Loucy (cell line): ENCODE results near the gene EIF4G3.

Experiments
- H2AFZ ChIP-seq: fragments of 200-600 bp; sonication (generic); 2 replicates; pipeline ENCODE4 v1.6.0; 2016; ENCODE audit warnings: antibody characterized with exemption, mild to moderate bottlenecking, low read length, moderate library complexity
- H3F3A ChIP-seq: fragments of 200-600 bp; 2 replicates; pipeline ENCODE4 v1.6.0; 2016; ENCODE audit warnings: antibody characterized with exemption, low read depth, mild to moderate bottlenecking
- H3K27me3 ChIP-seq: fragments of 200-600 bp; sonication (generic); 2 replicates; pipeline ENCODE4 v1.6.1; 2014; ENCODE audit warnings: low read length, mild to moderate bottlenecking; ENCODE audit not compliant: insufficient read depth, poor library complexity, severe bottlenecking
- H3K36me3 ChIP-seq: fragments of 200-600 bp; sonication (generic); 2 replicates; pipeline ENCODE4 v1.6.1; 2016; ENCODE audit warnings: low read length; ENCODE audit not compliant: insufficient read depth
- H3K4me1 ChIP-seq: fragments of 200-600 bp; sonication (generic); 2 replicates; pipeline ENCODE4 v1.5.1; 2014; ENCODE audit warnings: low read length, mild to moderate bottlenecking; ENCODE audit not compliant: insufficient read depth, poor library complexity, severe bottlenecking
- H3K4me2 ChIP-seq: fragments of 200-600 bp; sonication (generic); 2 replicates; pipeline ENCODE4 v1.6.0; 2014; ENCODE audit warnings: antibody characterized with exemption, low read length, low read depth, mild to moderate bottlenecking; ENCODE audit not compliant: poor library complexity, severe bottlenecking
- H3K4me3 ChIP-seq: fragments of 200-600 bp; sonication (generic); 2 replicates; pipeline ENCODE4 v1.5.1; 2014; ENCODE audit warnings: low read length, mild to moderate bottlenecking, mixed read lengths; ENCODE audit not compliant: poor library complexity, severe bottlenecking
- H3K79me2 ChIP-seq: fragments of 200-600 bp; sonication (generic); 2 replicates; pipeline ENCODE4 v1.6.1; 2014; ENCODE audit warnings: low read length; ENCODE audit not compliant: insufficient read depth
- H3K9ac ChIP-seq: fragments of 200-600 bp; sonication (generic); 2 replicates; pipeline ENCODE4 v1.6.0; 2014; ENCODE audit warnings: mild to moderate bottlenecking, low read depth, low read length, moderate library complexity; ENCODE audit not compliant: poor library complexity, severe bottlenecking
- H3K9me2 ChIP-seq: fragments of 200-600 bp; sonication (generic); replicated peaks from 2 replicates; pipeline ENCODE4 v1.6.1; 2016; ENCODE audit warnings: low read depth, low read length, mixed read lengths
- H3K9me3 ChIP-seq: fragments of 200-600 bp; sonication (generic); 2 replicates; pipeline ENCODE4 v1.6.1; 2014; ENCODE audit warnings: mild to moderate bottlenecking, antibody characterized with exemption, low read length, low read depth; ENCODE audit not compliant: insufficient read depth
- H4K20me1 ChIP-seq: fragments of 200-600 bp; sonication (generic); 2 replicates; pipeline ENCODE4 v1.6.0; 2014; ENCODE audit warnings: antibody characterized with exemption, low read length, mild to moderate bottlenecking; ENCODE audit not compliant: insufficient read depth, poor library complexity, severe bottlenecking
- EZH2phosphoT487 ChIP-seq: fragments of 200-600 bp; IDR thresholded peaks from 2 replicates; pipeline ENCODE4 v1.6.1; 2018; ENCODE audit warnings: antibody characterized with exemption, mild to moderate bottlenecking, moderate library complexity, borderline replicate concordance
- TF ChIP-seq, protein P1 (sequence below): fragments of 200-600 bp; sonication (generic); conservative IDR thresholded peaks from 2 replicates; pipeline ENCODE4 v1.5.1; 2014; ENCODE audit warnings: mild to moderate bottlenecking, antibody characterized with exemption, low read length

Gene EIF4G3

DNA sequence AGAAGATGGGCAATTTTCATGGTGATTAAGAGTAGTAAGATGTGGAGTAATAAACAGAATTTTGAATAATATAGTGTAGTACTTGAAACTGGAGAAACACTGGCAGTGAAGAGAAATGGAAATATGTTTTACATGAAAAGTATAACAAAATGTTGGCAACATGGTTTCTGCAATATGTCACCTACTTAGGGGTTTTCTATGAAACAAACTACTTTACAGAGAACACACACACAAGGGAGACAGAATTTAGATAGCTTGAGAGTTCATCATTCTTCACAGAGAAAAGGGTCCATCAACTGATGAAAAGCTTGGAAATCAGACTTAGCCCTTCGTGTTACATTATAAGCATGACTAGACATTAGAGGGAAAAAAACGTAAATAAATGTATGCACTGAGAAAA lies 135.2 kb downstream of the EIF4G3 start:
- Histone ChIP-seq H3K4me2 (no peak overlapping the region), H3K79me2 (peaks cover 11% of the 10 kb centered on the region; the same call in 1 of the 2 replicates), H3K4me3 (no peak overlapping the region)

GRCh38 chr1:21037091-21037490 lies 139.6 kb downstream of the EIF4G3 start:
- TF ChIP-seq, protein P1, sequence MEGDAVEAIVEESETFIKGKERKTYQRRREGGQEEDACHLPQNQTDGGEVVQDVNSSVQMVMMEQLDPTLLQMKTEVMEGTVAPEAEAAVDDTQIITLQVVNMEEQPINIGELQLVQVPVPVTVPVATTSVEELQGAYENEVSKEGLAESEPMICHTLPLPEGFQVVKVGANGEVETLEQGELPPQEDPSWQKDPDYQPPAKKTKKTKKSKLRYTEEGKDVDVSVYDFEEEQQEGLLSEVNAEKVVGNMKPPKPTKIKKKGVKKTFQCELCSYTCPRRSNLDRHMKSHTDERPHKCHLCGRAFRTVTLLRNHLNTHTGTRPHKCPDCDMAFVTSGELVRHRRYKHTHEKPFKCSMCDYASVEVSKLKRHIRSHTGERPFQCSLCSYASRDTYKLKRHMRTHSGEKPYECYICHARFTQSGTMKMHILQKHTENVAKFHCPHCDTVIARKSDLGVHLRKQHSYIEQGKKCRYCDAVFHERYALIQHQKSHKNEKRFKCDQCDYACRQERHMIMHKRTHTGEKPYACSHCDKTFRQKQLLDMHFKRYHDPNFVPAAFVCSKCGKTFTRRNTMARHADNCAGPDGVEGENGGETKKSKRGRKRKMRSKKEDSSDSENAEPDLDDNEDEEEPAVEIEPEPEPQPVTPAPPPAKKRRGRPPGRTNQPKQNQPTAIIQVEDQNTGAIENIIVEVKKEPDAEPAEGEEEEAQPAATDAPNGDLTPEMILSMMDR: no peak
- TF ChIP-seq EZH2phosphoT487: no peak
- H3K9me2 ChIP-seq: no peaks in the 10 kb centered on the region
- no peak overlapping the region for H3K4me2 ChIP-seq
- no peaks in the 10 kb centered on the region for H4K20me1 ChIP-seq
- peaks cover 4% of the 10 kb centered on the region; the same call in 1 of the 2 replicates for H3K36me3 ChIP-seq
- H3K4me1 ChIP-seq: peaks cover 6% of the 10 kb centered on the region
- no peak overlapping the region for H3K9ac ChIP-seq
- peaks cover 4% of the 10 kb centered on the region; the same call in 1 of the 2 replicates for H3K9me3 ChIP-seq
- H3F3A ChIP-seq: no peaks in the 10 kb centered on the region
- peaks cover 27% of the 10 kb centered on the region; the same call in 1 of the 2 replicates for H3K79me2 ChIP-seq
- H3K27me3 ChIP-seq: no peaks in the 10 kb centered on the region
- H3K4me3 ChIP-seq: no peak overlapping the region
- H2AFZ ChIP-seq: no peak overlapping the region

More for the DNA sequence above, 135.2 kb downstream of the EIF4G3 start:
- no peaks in the 10 kb centered on the region for H3K9me3 ChIP-seq
- H3K36me3 ChIP-seq: no peaks in the 10 kb centered on the region; the same call in 1 of the 2 replicates
- peaks cover 6% of the 10 kb centered on the region for H3K4me1 ChIP-seq
- H4K20me1 ChIP-seq: no peaks in the 10 kb centered on the region
- H3F3A ChIP-seq: no peaks in the 10 kb centered on the region
- H3K9ac ChIP-seq: no peak overlapping the region
- no peaks in the 10 kb centered on the region for H3K9me2 ChIP-seq
- H2AFZ ChIP-seq: no peak overlapping the region
- TF ChIP-seq EZH2phosphoT487: no peak
- TF ChIP-seq, protein P1: no peak
- no peaks in the 10 kb centered on the region for H3K27me3 ChIP-seq

GRCh38 chr1:21035794-21036193 lies 140.9 kb downstream of the EIF4G3 start:
- Histone ChIP-seq H3K36me3 (peaks cover 4% of the 10 kb centered on the region; the same call in 1 of the 2 replicates), H3K9ac (no peak overlapping the region), H3K4me2 (no peak overlapping the region), H3K27me3 (no peaks in the 10 kb centered on the region), H4K20me1 (no peaks in the 10 kb centered on the region), H2AFZ (no peak overlapping the region), H3F3A (no peaks in the 10 kb centered on the region), H3K9me2 (no peaks in the 10 kb centered on the region), H3K79me2 (peaks cover 27% of the 10 kb centered on the region; the same call in 1 of the 2 replicates), H3K4me3 (no peak overlapping the region), H3K9me3 (peaks cover 4% of the 10 kb centered on the region; the same call in 1 of the 2 replicates), H3K4me1 (peaks cover 6% of the 10 kb centered on the region)
- TF ChIP-seq, protein P1: no peak
- no peak for TF ChIP-seq EZH2phosphoT487
